ENCODE data around the gene ADGRV1.
"Not testable (repeated sequence)": the region's sequence is repeated elsewhere in the genome, so short reads cannot be mapped to it uniquely, and the experiment has no call there.

ADGRV1 gene

DNA sequence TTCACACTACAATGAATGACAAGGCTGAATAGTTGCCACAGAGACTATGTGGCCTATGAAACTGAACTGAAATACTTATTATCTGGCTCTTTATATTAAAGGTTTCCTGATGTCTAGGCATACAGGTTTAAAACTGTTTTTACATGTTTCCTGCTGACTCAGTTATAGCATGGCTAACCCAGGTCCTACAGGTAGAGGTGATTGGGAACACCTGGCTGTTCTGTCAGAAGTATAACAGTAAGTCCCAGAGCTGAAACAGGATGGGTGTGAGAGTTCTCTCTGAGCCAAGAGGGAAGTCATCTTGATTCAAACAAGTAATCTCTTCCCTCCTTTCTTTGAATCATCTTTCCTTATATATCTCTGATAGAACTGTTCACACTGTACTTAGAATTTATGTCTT, 4.9 kb upstream of the ADGRV1 start:
- DNase-seq = no peak

DNA sequence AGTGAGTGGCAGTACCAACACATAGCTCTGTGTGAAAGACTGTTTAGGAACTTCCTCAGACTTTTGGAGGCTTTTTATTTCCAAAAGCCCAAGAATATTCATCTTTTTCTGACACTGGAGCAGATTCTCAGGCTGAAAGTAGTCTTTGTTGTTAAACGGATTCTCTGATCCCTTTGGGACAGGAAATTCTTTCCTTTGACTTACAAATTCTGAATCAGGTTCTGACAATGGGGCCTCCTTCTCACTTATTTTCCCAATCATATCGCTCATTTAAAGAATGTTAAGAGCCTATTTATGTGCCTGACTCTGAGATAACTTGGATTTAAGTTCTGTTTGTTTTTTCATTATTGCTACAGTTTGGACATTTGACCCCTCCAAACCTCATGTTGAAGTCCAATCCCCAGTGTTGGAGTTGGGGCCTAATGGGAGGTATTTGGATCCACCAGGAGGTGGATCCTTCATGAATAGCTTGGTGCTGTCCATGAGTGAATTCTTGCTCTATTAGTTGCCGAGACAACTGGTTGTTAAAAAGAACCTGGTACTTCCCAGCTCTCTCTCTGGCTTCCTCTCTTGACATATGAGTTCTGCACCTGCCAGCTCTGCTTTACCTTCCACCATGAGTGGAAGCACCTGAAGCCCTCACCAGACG, 4.1 kb upstream of the ADGRV1 start:
- DNase-seq = no peak

DNA sequence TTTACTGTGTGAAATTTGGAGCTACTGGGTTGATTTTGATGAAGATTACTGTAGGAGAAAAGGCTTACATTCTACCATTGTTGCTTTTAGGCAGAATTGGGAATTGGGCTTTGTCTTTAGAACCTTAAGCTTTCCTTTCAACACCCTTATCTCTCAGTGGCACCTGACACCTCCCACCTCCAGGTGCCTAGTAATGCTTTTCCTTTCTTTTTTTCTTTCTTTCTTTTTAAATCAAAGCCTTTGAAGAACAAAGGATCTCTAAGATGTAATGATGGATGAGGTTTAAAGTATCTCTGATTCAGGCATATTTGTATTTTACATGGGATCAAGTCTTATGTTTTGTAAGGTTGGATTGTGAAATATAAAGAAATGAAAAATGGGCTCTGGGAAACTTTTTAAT, 2.9 kb upstream of the ADGRV1 start:
- no peak for DNase-seq

DNA sequence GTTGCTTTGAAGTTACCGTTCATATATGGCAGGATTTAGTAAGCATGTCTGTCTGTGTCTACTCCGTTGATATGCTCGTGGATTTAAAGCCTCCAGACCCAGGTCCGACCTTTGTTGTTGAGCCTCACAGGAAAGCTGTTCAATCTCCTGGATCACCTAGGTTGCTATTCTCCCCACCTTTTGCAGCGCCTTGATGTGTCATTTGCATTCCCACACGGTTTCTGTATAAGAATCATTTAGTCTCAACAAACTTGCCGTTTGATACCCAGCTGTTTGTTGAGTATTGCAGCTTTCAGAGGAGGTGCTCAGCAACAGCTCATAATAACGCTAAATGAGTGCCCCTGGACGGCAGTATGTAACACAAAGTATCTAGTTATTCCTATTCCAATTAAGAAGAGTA, 1.2 kb upstream of the ADGRV1 start:
- no peak for DNase-seq

DNA sequence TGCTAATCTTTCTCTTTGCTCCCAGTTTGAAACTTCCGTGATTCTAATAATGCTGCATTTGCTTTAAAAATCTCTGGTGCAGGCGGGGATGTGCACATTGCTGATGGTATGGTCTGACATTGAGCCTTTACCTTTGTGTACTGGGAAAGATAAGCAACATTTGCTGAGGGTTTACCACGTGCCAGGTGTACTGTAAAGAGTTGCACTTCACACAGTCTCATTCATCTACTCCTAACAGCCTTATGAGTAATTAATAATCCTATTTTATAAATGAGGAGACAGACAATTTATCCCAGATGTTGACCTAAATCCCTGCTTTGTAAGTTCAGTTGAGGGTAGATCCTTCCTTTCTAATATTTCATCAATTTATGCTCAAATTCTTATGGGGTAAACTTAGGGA, 726 bp upstream of the ADGRV1 start:
- no peak for DNase-seq

DNA sequence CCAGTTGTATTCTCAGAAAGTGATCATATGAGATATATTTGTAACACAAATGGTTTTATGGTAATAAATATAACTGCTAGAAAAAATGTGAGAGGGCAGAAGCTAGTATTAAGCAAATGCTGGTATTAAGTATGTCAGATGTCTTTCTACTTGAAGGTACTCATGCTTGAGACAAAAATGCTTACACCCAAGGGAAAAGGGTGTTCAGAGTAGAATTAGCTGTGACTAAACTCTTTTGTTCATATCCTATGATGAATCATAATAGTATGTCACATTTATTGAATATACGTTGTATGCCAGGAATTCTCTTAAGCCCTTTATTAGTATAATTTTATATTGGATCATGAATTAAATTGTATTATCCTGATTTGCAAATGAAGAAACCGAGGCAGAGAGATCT, 2.2 kb downstream of the ADGRV1 start:
- DNase-seq = peak; percentile 2

DNA sequence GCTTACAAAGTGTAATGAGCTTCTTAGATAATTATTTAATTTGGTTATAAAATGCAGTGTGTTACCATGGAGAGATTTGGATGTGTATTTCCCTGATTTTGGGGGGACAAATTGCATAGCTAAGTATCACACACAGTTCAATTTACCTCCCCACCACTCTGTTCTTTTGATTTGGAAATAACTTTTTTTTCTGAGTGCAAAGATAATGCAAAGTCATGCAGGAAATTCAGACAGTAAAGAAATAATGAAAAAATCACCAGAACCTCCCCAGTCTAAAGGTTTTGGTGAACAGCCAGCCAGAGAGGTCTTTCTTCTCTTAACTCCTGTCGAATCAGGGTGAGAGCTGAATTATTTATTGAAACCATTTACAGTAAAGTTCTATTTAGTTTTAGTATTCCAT, 3.2 kb downstream of the ADGRV1 start:
- no peak for DNase-seq

DNA sequence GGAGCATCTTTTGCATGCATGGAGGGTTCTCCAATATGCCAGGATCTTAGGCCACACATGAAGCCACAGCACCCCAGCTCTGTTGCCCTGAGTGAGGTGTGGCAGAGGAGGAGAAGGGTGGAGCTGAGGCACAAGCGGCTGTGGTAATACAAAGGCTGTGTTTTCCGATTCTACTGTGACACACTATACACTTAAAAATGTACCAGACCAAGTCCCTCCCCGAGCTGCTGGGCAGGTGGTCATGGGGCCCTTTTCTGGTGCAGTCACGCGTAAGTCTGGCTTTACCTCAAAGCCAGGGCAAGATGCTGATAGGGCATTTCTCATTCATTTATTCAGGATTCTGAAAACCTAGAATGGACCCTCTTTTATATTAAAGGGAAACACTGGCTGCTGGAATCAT, 3.7 kb downstream of the ADGRV1 start:
- DNase-seq = no peak

DNA sequence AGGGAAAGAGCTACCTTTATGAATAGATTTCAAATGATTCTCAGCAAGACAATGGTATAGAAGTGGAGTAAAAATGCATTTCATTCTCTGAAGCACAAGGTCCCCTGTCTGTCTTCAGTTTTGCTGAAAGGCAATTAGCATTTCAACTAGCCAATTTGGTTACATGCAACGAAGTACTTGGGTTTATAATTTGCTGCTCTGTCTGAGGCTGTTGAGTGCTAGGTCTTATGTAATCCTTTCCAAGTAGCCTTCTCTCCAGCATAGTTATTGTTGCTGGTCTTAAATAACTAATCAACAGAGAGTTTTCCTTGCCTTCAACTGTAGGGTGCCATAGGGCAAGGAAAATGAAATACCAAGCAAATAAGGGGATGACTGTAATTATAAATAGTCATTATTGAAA, 4.5 kb downstream of the ADGRV1 start:
- DNase-seq = peak; percentile 60

DNA sequence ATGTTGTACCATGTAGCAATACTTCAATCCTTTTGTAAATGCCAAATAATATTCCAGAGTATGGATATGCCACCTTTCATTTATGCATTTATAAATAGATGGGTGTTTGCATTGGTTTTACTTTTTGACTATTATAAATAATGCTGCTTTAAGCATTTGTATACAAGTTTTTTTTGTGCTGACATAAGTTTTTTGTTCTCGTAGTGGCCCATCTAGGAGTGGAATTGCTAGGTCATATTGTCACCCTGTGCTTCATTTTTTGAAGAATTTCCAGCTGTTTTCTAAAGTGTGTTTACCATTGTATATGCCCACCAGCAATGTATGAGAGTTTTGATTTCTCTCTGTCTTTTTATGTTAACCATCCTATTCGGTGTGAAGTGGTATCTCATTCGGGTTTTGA, 6.9 kb downstream of the ADGRV1 start:
- no peak for DNase-seq

DNA sequence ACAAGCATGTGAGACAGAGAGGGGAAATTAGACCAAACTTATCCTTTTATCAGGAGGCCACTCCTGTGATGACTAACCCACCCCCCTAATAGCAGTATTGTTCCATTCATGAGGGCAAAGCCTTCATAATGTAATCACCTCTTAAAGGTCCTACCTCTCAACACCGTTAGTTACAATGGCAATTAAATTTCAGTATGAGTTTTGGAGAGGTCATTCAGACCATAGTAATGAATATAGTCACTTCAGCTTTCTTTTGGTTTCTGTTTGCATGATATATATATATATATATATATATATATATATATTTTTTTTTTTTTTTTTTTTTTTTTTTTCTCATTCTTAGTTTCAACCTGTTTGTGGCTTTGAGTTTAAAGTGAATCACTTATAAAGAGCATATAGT, 10.5 kb downstream of the ADGRV1 start:
- DNase-seq = no peak

DNA sequence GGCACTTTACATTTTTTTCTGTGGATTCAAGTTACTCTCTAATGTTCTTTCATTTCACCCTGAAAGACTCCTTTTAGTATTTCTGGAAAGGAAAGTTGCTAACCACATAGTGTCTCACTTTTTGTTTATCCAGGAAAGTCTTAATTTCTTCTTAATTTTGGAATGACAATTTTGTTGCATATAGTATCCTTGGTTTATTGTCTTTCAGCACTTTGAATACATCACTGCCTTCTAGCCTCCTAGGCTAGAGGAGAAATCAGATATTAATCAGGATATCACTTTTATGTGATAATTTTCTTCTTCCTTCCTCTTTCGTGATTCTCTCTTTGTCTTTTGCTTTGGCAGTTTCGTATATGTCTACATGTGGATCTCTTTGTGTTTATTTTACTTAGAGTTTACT, 11.4 kb downstream of the ADGRV1 start:
- no peak for DNase-seq

DNA sequence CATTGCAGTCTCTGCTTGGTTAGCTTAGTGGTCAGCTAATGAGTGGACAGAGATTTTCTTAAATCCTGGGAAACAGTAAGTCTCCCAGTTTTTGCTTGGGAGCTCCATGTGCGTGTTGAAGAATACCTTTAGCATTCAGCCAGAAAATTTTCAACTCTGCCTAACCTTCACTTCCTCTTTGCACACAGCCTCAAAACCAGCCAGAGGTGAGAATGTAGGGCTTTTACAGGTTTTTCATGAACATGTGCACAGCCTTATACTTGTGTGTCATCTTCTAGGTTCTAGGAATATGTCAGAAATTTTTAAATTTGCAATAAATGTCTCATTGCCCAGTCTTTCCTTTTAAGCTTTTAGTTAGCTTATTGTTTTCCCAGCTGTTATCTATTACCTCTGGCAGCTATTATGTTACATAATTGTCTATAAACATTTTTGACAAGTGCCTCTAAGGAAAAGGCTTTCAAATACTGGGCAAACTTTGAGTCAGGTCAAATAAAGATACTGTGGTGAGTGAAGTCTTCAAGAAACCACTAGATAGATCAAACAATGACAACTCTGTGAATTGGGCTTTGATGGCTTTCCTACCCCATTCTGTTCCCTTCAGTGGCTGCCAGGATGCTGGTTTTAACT, 12.7 kb downstream of the ADGRV1 start:
- DNase-seq = no peak

DNA sequence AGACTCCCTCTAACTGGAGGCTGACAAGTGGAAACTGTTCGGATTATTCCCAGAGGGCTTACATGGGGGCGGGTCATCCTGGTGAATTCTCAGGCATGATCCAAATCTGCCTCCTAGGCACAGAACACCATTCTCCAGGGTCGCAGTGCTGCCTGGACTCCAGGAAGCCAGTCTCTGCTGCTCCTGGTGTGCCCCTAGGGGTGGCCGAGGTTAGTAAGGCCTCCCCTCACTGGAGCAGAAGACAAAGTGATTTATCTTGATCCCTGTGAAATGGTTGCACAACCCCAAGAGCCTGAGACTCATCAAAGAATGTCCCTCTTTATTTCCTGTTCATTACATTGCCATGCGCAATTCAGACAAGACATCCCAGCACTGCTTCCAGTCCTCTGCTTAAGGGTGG, 17.1 kb downstream of the ADGRV1 start:
- no peak for DNase-seq

DNA sequence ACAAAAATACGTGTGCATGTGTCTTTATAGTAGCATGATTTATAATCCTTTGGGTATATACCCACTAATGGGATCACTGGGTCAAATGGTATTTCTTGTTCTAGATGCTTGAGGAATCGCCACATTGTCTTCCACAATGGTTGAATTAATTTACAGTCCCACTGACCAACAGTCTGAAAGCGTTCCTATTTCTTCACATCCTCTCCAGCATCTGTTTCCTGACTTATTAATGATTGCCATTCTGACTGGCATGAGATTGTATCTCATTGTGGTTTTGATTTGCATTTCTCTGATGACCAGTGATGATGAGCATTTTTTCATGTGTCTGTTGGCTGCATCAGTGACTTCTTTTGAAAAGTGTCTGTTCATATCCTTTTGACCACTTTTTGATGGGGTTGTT, 18.0 kb downstream of the ADGRV1 start:
- not testable (repeated sequence) for DNase-seq

DNA sequence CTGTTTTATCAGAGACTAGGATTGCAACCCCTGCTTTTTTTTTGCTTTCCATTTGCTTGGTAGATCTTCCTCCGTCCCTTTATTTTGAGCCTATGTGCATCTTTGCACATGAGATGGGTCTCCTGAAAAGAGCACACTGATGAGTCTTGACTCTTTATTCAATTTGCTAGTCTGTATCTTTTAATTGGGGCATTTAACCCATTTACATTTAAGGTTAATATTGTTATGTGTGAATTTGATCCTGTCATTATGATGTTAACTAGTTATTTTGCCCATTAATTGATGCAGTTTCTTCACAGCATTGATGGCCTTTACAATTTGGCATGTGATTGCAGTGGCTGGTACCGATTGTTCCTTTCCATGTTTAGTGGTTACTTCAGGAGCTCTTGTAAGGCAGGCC, 21.3 kb downstream of the ADGRV1 start:
- DNase-seq = not testable (repeated sequence)

DNA sequence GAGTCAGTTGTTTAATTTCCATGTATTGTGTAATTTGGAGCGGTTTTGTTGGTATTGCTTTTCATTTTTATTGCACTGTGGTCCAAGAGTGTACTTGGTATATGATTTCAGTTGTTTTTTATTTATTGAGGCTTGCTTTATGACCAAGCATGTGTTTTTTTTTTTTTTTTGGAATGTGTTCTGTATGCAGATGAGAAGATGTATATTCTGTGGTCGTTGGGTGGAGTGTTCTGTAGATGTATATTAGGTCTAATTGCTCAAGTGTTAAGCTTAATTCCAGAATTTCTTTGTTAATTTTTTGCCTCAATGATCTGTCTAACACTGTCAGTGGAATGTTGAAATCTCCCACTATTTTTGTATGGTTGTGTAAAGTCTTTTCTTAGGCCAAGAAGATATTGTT, 23.4 kb downstream of the ADGRV1 start:
- DNase-seq = no peak

DNA sequence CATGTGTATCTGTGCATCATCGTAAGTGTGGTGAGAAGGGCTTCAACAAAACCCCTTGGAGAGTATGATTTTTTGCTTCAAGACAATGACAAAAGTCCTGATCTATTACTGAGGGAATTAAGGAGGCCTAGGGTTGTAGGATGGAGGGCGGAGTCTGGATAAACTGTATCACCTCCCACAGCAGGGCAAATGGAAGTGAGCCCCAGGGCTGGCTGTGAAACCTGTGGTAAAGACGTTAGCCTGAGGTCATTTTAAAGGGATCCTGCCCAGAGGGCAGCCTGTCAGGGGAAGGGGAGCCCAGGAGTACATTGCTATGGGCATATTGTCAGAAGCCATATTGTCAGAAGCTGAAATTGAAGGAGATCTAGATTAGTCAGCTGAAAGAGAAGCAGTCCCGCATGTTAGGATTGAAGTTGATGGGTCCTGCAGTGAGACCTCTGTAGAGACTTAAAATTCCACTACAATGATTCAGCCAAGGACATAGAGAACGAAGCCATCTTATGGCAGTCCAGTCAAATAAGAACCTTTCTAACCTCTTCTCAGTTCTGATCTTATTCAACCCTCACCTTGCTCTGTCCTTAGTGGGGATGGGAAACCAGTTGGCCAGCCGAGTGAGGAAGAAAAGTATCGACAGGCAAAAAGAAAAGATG, 26.9 kb downstream of the ADGRV1 start:
- no peak for DNase-seq

DNA sequence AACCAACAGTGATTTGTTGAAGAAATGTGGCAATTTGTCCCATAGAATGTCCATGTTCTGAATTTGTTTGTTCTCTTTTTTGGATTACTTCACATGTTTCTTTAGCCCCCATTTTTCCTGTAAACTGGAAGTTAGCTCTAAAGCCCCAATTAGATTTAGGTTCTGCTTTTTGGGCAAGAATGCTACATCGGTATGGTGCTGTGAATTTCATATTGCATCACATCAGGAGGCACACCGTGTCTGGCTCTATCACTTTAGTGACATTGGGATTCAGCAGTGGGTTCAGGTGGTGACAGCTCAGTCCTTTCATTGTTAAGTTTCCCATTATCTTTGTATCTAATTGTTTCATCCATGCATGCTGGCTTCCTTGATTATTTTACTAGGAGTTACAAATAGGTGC, 27.9 kb downstream of the ADGRV1 start:
- DNase-seq = no peak

DNA sequence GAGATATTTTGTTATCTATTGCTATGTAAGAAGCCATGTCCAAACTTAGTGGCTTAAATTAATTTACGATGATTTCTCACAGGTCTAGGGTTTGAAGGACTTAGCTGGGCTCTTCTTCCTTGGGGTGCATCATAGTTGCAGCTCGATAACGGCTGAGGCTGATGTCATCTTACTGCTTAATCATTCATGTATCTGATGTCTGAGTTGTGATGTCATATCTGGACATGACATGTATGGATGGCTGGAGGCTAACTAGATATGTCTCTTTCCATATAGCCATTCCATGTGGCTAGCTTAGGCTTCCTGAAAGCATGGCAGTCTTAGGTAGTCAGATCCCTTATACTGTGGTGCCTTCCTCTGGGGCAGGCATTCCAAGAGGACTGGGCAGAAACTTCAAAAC, 31.6 kb downstream of the ADGRV1 start:
- no peak for DNase-seq

DNA sequence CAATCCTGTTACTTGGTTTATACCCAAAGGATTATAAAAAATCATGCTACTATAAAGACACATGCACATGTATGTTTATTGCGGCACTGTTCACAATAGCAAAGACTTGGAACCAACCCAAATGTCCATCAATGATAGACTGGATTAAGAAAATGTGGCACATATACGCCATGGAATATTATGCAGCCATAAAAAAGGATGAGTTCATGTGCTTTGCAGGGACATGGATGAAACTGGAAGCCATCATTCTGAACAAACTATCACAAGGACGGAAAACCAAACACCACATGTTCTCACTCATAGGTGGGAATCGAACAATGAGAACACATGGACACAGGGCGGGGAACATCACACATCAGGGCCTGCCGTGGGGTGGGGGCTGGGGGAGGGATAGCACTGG, 34.5 kb downstream of the ADGRV1 start:
- not testable (repeated sequence) for DNase-seq

DNA sequence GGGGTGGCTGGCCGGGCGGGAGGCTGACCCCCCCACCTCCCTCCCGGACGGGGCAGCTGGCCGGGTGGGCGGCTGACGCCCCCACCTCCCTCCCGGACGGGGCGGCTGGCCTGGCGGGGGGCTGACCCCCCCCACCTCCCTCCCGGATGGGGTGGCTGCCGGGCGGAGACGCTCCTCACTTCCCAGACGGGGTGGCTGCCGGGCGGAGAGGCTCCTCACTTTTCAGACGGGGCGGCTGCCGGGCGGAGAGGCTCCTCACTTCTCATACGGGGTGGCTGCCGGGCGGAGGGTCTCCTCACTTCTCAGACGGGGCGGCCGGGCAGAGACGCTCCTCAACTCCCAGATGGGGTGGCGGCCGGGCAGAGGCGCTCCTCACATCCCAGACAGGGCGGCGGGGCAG, 37.2 kb downstream of the ADGRV1 start:
- DNase-seq = not testable (repeated sequence)

DNA sequence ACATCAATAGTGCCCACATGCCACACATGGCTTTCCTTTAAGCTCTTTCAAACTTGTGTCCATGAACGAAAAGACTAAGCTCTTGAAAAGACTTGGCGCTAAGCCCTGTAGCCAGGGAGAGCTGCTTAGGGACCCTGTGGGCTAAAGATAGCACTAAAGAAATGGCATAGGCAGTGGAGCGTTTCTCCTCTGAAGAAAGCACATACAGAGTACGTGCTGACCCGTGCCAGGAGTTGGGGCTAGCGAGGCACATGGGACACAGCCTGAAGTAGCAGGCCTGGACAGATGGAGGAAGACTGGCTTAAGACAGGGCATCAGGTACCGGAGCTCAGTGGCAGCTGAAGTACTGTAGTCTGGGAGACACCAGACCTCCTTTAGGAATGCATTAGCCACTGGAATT, 39.7 kb downstream of the ADGRV1 start:
- no peak for DNase-seq

DNA sequence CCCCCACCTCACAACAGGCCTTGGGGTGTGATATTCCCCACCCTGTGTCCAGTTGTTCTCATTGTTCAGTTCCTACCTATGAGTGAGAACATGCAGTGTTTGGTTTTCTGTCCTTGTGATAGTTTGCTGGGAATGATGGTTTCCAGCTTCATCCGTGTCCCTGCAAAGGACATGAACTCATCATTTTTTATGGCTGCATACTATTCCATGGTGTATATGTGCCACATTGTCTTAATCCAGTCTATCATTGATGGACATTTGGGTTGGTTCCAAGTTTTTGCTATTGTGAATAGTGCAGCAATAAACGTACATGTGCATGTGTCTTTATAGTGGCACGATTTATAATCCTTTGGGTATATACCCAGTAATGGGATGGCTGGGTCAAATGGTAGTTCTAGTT, 41.7 kb downstream of the ADGRV1 start:
- not testable (repeated sequence) for DNase-seq

DNA sequence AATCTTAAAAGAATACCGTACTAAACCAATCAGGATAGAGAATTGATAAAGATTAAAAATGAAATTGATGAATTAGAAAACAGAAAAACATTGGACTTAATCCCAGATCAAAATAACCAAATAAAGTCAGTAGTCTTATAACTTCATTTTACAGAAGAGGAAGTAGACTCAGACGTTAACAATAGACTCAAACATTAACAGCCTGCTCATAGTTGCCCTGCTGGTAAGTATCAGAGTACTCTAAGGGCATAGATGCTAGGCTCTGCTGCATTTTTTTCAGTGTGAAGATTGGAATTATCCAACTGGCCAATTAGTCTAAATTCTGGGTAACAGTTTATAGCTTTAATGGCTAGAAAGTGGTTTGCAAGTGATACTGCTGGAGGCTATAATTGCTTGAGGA, 42.9 kb downstream of the ADGRV1 start:
- DNase-seq = no peak

Data from NCI-H446 treated with DMSO at 0.1 percent for 48 hours (cell line).